MM.1S (cell line): ENCODE data around the gene CACNB2.

ENCODE experiments used
- DNase-seq: peaks from one replicate; pipeline ENCODE4 v3.0.0-alpha.2; 2015
- H2AFZ ChIP-seq: fragments of 300-600 bp; sonication (generic); 2 replicates; pipeline ENCODE4 v1.6.0; 2016; ENCODE audit warnings: antibody characterized with exemption, low read length
- H3F3A ChIP-seq: fragments of 300-600 bp; sonication (generic); 2 replicates; pipeline ENCODE4 v1.6.1; 2016; ENCODE audit warnings: mild to moderate bottlenecking, antibody characterized with exemption, low read length, moderate library complexity, mixed read lengths; ENCODE audit not compliant: insufficient read depth
- H3K27ac ChIP-seq: fragments of 300-600 bp; sonication (generic); 2 replicates; pipeline ENCODE4 v1.5.1; 2016; ENCODE audit warnings: mild to moderate bottlenecking, low read length
- H3K27me3 ChIP-seq: fragments of 300-600 bp; sonication (generic); replicated peaks from 2 replicates; pipeline ENCODE4 v1.6.0; 2016; ENCODE audit warnings: low read length; ENCODE audit not compliant: insufficient read depth
- H3K36me3 ChIP-seq: fragments of 300-600 bp; sonication (generic); replicated peaks from 2 replicates; pipeline ENCODE4 v1.6.1; 2016; ENCODE audit warnings: mild to moderate bottlenecking, low read length, mixed read lengths; ENCODE audit not compliant: insufficient read depth
- H3K4me1 ChIP-seq: fragments of 300-600 bp; sonication (generic); 2 replicates; pipeline ENCODE4 v1.6.1; 2016; ENCODE audit warnings: low read length, mixed read lengths
- H3K4me2 ChIP-seq: fragments of 300-600 bp; sonication (generic); 2 replicates; pipeline ENCODE4 v1.6.0; 2016; ENCODE audit warnings: low read depth, low read length
- H3K4me3 ChIP-seq: fragments of 300-600 bp; sonication (generic); 2 replicates; pipeline ENCODE4 v1.5.1; 2016; ENCODE audit warnings: low read length, mixed read lengths
- H3K79me2 ChIP-seq: fragments of 300-600 bp; sonication (generic); 2 replicates; pipeline ENCODE4 v1.6.1; 2016; ENCODE audit warnings: mixed run types, low read length, mixed read lengths
- H3K9ac ChIP-seq: fragments of 300-600 bp; sonication (generic); 2 replicates; pipeline ENCODE4 v1.6.1; 2016; ENCODE audit warnings: low read length, mixed read lengths
- H3K9me2 ChIP-seq: fragments of 300-600 bp; sonication (generic); replicated peaks from 2 replicates; pipeline ENCODE4 v1.6.1; 2016; ENCODE audit warnings: mild to moderate bottlenecking, low read length, mixed read lengths; ENCODE audit not compliant: insufficient read depth
- H3K9me3 ChIP-seq: fragments of 300-600 bp; sonication (generic); replicated peaks from 2 replicates; pipeline ENCODE4 v1.6.1; 2016; ENCODE audit warnings: mild to moderate bottlenecking, low read length, mixed read lengths; ENCODE audit not compliant: insufficient read depth
- H4K20me1 ChIP-seq: fragments of 300-600 bp; sonication (generic); 2 replicates; pipeline ENCODE4 v1.6.1; 2016; ENCODE audit warnings: mild to moderate bottlenecking, low read length, moderate library complexity, mixed read lengths; ENCODE audit not compliant: insufficient read depth
- CTCF ChIP-seq: fragments of 300-600 bp; sonication (generic); IDR thresholded peaks from 2 replicates; pipeline ENCODE4 v1.5.1; 2016; ENCODE audit warnings: antibody characterized with exemption, low read length, mixed read lengths
- EZH2 ChIP-seq: fragments of 300-600 bp; sonication (generic); optimal IDR thresholded peaks from 2 replicates; pipeline ENCODE3; 2017; ENCODE audit warnings: low read depth, mild to moderate bottlenecking, antibody characterized with exemption, low read length, mixed read lengths
- EZH2phosphoT487 ChIP-seq: fragments of 300-600 bp; sonication (generic); IDR thresholded peaks from 2 replicates; pipeline ENCODE4 v1.6.1; 2018; ENCODE audit warnings: antibody characterized with exemption, low read length

Gene CACNB2

DNA sequence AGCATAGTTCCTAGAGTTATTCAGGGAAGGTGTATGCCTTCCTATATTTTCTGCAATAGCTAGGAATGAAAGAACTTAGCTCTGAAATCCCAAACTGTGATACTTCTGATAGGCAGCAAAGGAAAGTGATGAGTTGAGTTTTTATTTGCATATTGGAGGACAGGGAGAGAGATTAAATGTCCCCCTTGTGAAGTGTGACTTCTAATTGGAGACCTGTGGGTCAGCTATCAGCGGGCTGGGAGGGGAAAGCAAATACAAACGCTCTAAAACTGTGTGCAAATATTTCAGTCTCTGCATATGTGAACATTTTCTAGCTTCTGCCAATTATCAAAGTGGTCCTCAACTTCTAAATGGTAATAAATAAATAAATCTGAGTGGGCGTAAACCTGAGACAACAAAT, 203.3 kb downstream of the CACNB2 start:
- Histone ChIP-seq H3K27ac (no peak overlapping the region), H3K4me1 (no peaks in the 10 kb centered on the region), H3F3A (no peaks in the 10 kb centered on the region), H3K79me2 (no peaks in the 10 kb centered on the region), H2AFZ (no peak overlapping the region), H3K27me3 (no peaks in the 10 kb centered on the region), H4K20me1 (no peaks in the 10 kb centered on the region), H3K9me3 (no peaks in the 10 kb centered on the region), H3K4me3 (no peak overlapping the region), H3K9me2 (no peaks in the 10 kb centered on the region), H3K36me3 (no peaks in the 10 kb centered on the region), H3K4me2 (no peak overlapping the region), H3K9ac (no peak overlapping the region)
- TF ChIP-seq CTCF, result no peak
- no peak for DNase-seq

DNA sequence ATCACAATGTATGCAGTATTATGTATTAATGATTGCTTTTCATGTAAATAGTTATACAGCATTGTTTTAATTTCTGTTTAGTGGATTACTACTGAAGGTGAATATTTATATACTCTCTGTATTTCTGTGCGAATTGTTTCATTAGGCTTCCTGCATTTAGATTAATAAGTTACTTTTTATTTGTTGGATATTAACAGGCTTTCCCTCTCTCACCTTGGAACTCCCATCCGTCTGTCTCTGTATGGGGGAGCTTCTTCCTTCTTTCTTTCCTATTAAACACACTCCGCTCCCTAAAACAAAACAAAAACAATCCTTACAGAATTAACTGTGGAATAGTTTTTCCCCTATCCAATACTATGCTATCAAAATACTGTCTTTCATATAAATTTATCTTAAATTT, 205.1 kb downstream of the CACNB2 start:
- TF ChIP-seq EZH2phosphoT487 (no peak), CTCF (no peak), EZH2 (no peak)
- Histone ChIP-seq H3K4me1 (no peaks in the 10 kb centered on the region), H3K4me3 (no peak overlapping the region), H3K27ac (no peak overlapping the region), H3K36me3 (no peaks in the 10 kb centered on the region), H4K20me1 (no peaks in the 10 kb centered on the region), H3K9me2 (no peaks in the 10 kb centered on the region), H3K27me3 (no peaks in the 10 kb centered on the region), H3F3A (no peaks in the 10 kb centered on the region), H2AFZ (no peak overlapping the region), H3K9me3 (no peaks in the 10 kb centered on the region), H3K9ac (no peak overlapping the region), H3K4me2 (no peak overlapping the region), H3K79me2 (no peaks in the 10 kb centered on the region)
- no peak for DNase-seq

DNA sequence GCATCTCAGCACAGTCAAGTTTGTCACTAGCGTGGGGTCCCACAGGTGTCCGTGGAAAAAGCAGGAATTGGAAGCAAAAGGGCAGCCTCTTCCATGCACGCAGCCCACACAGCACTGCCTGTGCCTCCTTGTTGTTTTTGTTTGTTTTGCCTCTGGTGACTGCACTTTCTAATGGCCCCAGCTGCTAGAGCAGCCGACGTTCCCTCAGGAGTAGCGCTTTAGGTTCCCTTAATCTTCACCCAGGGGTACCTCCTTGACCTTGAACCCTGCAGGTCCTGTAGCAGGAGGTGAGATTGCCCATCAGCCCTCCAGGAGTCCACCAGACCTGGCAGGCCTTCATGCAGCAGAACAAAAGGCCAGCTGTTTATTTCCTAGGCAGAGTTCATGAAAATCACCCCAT, 210.1 kb downstream of the CACNB2 start:
- DNase-seq, result no peak
- Histone ChIP-seq H3K9me3 (no peaks in the 10 kb centered on the region), H3K4me3 (no peak overlapping the region), H3K27me3 (no peaks in the 10 kb centered on the region), H3K27ac (no peak overlapping the region), H4K20me1 (no peaks in the 10 kb centered on the region), H3K36me3 (no peaks in the 10 kb centered on the region), H3K4me1 (no peaks in the 10 kb centered on the region), H3K9ac (no peak overlapping the region), H3F3A (no peaks in the 10 kb centered on the region), H3K4me2 (no peak overlapping the region), H3K79me2 (no peaks in the 10 kb centered on the region), H3K9me2 (no peaks in the 10 kb centered on the region), H2AFZ (no peak overlapping the region)
- TF ChIP-seq CTCF (no peak), EZH2 (no peak), EZH2phosphoT487 (no peak)

GRCh38 chr10:18351421-18351820, 211.2 kb downstream of the CACNB2 start:
- H3K4me2 ChIP-seq, result no peak overlapping the region
- H3K9ac ChIP-seq, result no peak overlapping the region
- no peaks in the 10 kb centered on the region for H3K4me1 ChIP-seq
- no peaks in the 10 kb centered on the region for H3K27me3 ChIP-seq
- DNase-seq, result no peak
- no peaks in the 10 kb centered on the region for H3K9me2 ChIP-seq
- H3K9me3 ChIP-seq, result no peaks in the 10 kb centered on the region
- H4K20me1 ChIP-seq, result no peaks in the 10 kb centered on the region
- H3K36me3 ChIP-seq, result no peaks in the 10 kb centered on the region
- H3K79me2 ChIP-seq, result no peaks in the 10 kb centered on the region
- TF ChIP-seq EZH2 (no peak), CTCF (no peak), EZH2phosphoT487 (no peak)
- no peak overlapping the region for H3K27ac ChIP-seq
- no peak overlapping the region for H2AFZ ChIP-seq
- no peak overlapping the region for H3K4me3 ChIP-seq
- H3F3A ChIP-seq, result no peaks in the 10 kb centered on the region
